Thoracic aorta (tissue), 2 donors: ENCODE measurements around the gene EARS2. TPM values are rescaled to one million over a fixed set of nuclear protein-coding genes. Genes with fewer than 3 reads are reported as not detected.

Experiments
- ATAC-seq: fragments of 150-250 bp; one replicate; pipeline ENCODE4 v1.8.0; 2017; ENCODE audit warnings: low read depth; ENCODE audit not compliant: insufficient number of reproducible peaks, low FRiP score
- DNase-seq: peaks from one replicate; pipeline ENCODE4 v3.0.0-alpha.2; 2020; ENCODE audit warnings: low spot score
- H3K27ac ChIP-seq, 2 donors: fragments of 200-600 bp; sonication (generic); 1 replicate in 1 of 2; 2 replicates in 1 of 2; pipeline ENCODE4 v1.5.1; 2016; ENCODE audit warnings: mild to moderate bottlenecking in 2 of 2, moderate library complexity in 2 of 2
- H3K27me3 ChIP-seq: fragments of 200-600 bp; sonication (generic); replicated peaks from 2 replicates; pipeline ENCODE4 v1.6.0; 2016; ENCODE audit warnings: mild to moderate bottlenecking; ENCODE audit not compliant: insufficient read depth
- H3K36me3 ChIP-seq: fragments of 200-600 bp; sonication (generic); one replicate; pipeline ENCODE4 v1.5.1; 2016
- H3K4me1 ChIP-seq, 2 donors: fragments of 200-600 bp; sonication (generic); 1 replicate in 1 of 2; 2 replicates in 1 of 2; pipeline versions ENCODE4 v1.5.1 to v1.6.0; 2016; ENCODE audit warnings: low read depth in 2 of 2, mild to moderate bottlenecking in 1 of 2; ENCODE audit not compliant: control insufficient read depth in 1 of 2
- H3K4me3 ChIP-seq: fragments of 200-600 bp; sonication (generic); 2 replicates; pipeline ENCODE4 v1.5.1; 2016; ENCODE audit warnings: mild to moderate bottlenecking
- H3K9me3 ChIP-seq: fragments of 200-600 bp; sonication (generic); 2 replicates; pipeline ENCODE4 v1.5.1; 2016
- CTCF ChIP-seq: fragments of 200-600 bp; sonication (generic); IDR thresholded peaks from one replicate; pipeline ENCODE4 v1.5.1; 2019; ENCODE audit warnings: antibody characterized with exemption
- total RNA-seq, 2 donors: library from RNA; depleted of rRNA; stranded (reverse); fragments of >200 nt; gene quantifications; one replicate each; pipeline versions ENCODE4 v1.1.0 to v1.2.3, GENCODE V29; 2016

Gene EARS2
- total RNA-seq, 2 donors from 2014 or later: 26.3 to 29.8 TPM

GRCh38 chr16:23561586-23561985 lies 4.4 kb upstream of the EARS2 start:
- H3K4me3 ChIP-seq: no peak overlapping the region
- no peaks in the 10 kb centered on the region for H3K27me3 ChIP-seq
- no peak for TF ChIP-seq CTCF
- DNase-seq (no peak), ATAC-seq (no peak)
- no peaks in the 10 kb centered on the region for H3K9me3 ChIP-seq
- H3K27ac ChIP-seq: no peak overlapping the region
- H3K36me3 ChIP-seq: peaks cover 62% of the 10 kb centered on the region
- H3K4me1 ChIP-seq: peaks cover 16 to 38% of the 10 kb centered on the region in 2 donors

- no peaks in the 10 kb centered on the region for H3K9me3 ChIP-seq
These were observed 891 bp upstream of the EARS2 start for GRCh38 chr16:23557779-23558702.

GRCh38 chr16:23554536-23554935 lies 2.6 kb downstream of the EARS2 start:
- DNase-seq (no peak), ATAC-seq (no peak)
- Histone ChIP-seq H3K27ac (no peak overlapping the region), H3K27me3 (no peaks in the 10 kb centered on the region), H3K4me3 (no peak overlapping the region), H3K9me3 (no peaks in the 10 kb centered on the region), H3K36me3 (peaks cover 20% of the 10 kb centered on the region), H3K4me1 (peaks cover 12 to 21% of the 10 kb centered on the region in 2 donors)
- TF ChIP-seq CTCF: no peak

More at GRCh38 chr16:23557779-23558702, 891 bp upstream of the EARS2 start:
- DNase-seq: no peak
- Histone ChIP-seq H3K27me3 (no peaks in the 10 kb centered on the region), H3K4me3 (peak overlapping the region; percentile 96), H3K27ac (peak overlapping the region; percentile 88 to 90), H3K4me1 (peaks cover 16 to 39% of the 10 kb centered on the region in 2 donors), H3K36me3 (peaks cover 33% of the 10 kb centered on the region)
- no peak for ATAC-seq
- no peak for TF ChIP-seq CTCF

- no peak for TF ChIP-seq CTCF
- no peak for ATAC-seq
These were observed 5.0 kb downstream of the EARS2 start for GRCh38 chr16:23552161-23552560.

GRCh38 chr16:23549938-23550337 lies 7.2 kb downstream of the EARS2 start:
- H3K27ac ChIP-seq: no peak overlapping the region
- H3K36me3 ChIP-seq: peaks cover 27% of the 10 kb centered on the region
- H3K4me1 ChIP-seq: no peaks in the 10 kb centered on the region
- no peak overlapping the region for H3K4me3 ChIP-seq
- ATAC-seq (no peak), DNase-seq (no peak)
- TF ChIP-seq CTCF: no peak
- no peaks in the 10 kb centered on the region for H3K9me3 ChIP-seq
- no peaks in the 10 kb centered on the region for H3K27me3 ChIP-seq

More at GRCh38 chr16:23552161-23552560, 5.0 kb downstream of the EARS2 start:
- Histone ChIP-seq H3K4me1 (peaks cover 0 to 5% of the 10 kb centered on the region in 2 donors), H3K36me3 (peaks cover 22% of the 10 kb centered on the region), H3K4me3 (no peak overlapping the region), H3K27me3 (no peaks in the 10 kb centered on the region), H3K9me3 (no peaks in the 10 kb centered on the region), H3K27ac (no peak overlapping the region)
- no peak for DNase-seq
